CD4-positive, alpha-beta T cell treated with Interleukin-4 for 1 hour (primary cell): ENCODE measurements around the gene RTKN2.
A peak's percentile ranks its signal among the peaks of the same experiment; 100 is the strongest.

ENCODE experiments used
- DNase-seq, 2 donors: peaks; one replicate each; pipeline ENCODE4 v3.0.0-alpha.2; 2020 to 2022

Gene RTKN2

GRCh38 chr10:62217683-62218082, 51.0 kb downstream of the RTKN2 start:
- no peak for DNase-seq

- DNase-seq, result no peak
Observed at GRCh38 chr10:62214364-62214874, 54.2 kb downstream of the RTKN2 start.

- no peak for DNase-seq
Observed at GRCh38 chr10:62205750-62206399, 62.8 kb downstream of the RTKN2 start.

- DNase-seq, result peak in 1 of 2 donors; percentile 47
Observed at GRCh38 chr10:62199584-62199983, 69.1 kb downstream of the RTKN2 start.

GRCh38 chr10:62196528-62196927, 72.1 kb downstream of the RTKN2 start:
- DNase-seq, result no peak

- DNase-seq, result no peak
Observed at GRCh38 chr10:62195675-62195926, 73.0 kb downstream of the RTKN2 start.

GRCh38 chr10:62194924-62195674, 73.5 kb downstream of the RTKN2 start:
- no peak for DNase-seq

- DNase-seq, result no peak
Observed at GRCh38 chr10:62193479-62193878, 75.2 kb downstream of the RTKN2 start.

GRCh38 chr10:62189131-62189530, 79.5 kb downstream of the RTKN2 start:
- no peak for DNase-seq

GRCh38 chr10:62188021-62188616, 80.5 kb downstream of the RTKN2 start:
- DNase-seq, result no peak

- DNase-seq, result no peak
Observed at GRCh38 chr10:62186999-62187675, 81.5 kb downstream of the RTKN2 start.

- no peak for DNase-seq
Observed at GRCh38 chr10:62185919-62186692, 82.5 kb downstream of the RTKN2 start.

- DNase-seq, result peak in 1 of 2 donors; percentile 35
Observed at GRCh38 chr10:62183857-62184795, 84.5 kb downstream of the RTKN2 start.

GRCh38 chr10:62183442-62183841, 85.2 kb downstream of the RTKN2 start:
- DNase-seq, result peak; percentile 70 to 90

- DNase-seq, result no peak
Observed at GRCh38 chr10:62182595-62182994, 86.0 kb downstream of the RTKN2 start.

GRCh38 chr10:62182171-62182570, 86.5 kb downstream of the RTKN2 start:
- DNase-seq, result no peak

- DNase-seq, result no peak
Observed at GRCh38 chr10:62180677-62181076, 88.0 kb downstream of the RTKN2 start.

- DNase-seq, result no peak
Observed at GRCh38 chr10:62178568-62178967, 90.1 kb downstream of the RTKN2 start.

GRCh38 chr10:62177111-62177510, 91.5 kb downstream of the RTKN2 start:
- no peak for DNase-seq

GRCh38 chr10:62175251-62175650, 93.4 kb downstream of the RTKN2 start:
- no peak for DNase-seq

- no peak for DNase-seq
Observed at GRCh38 chr10:62172465-62172864, 96.2 kb downstream of the RTKN2 start.

- no peak for DNase-seq
Observed at GRCh38 chr10:62171791-62172190, 96.9 kb downstream of the RTKN2 start.
